Measurements from ENCODE around the gene STIL. TPM values are rescaled to one million over a fixed set of nuclear protein-coding genes. Genes with fewer than 3 reads are reported as not detected.
"Not testable (repeated sequence)": the region's sequence is repeated elsewhere in the genome, so short reads cannot be mapped to it uniquely, and the experiment has no call there.

STIL gene
- total RNA-seq, 1 donor from 2014 or later: 12.4 TPM

DNA sequence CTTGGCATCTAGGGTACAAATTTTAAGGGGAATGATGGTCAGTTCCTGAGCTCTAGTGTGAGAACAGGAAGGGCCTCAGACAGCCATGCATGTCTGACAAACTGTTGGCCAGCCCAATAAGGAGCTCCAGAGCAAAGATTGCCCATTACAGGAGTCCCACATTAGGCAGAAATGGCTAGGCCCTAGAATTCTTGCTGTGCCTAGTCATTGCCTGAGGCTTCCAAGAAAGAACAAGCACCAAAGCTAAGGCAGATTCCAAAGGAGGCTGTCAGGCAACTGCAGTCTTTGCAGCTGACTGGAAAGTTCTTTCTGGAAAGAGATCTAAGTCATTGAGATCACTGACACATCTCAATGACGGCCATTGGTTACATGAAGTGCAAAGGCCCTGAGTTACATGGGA lies 3.9 kb upstream of the STIL start:
- Mint-ChIP-seq H3K4me3 (no peak overlapping the region), H3K36me3 (no peaks in the 10 kb centered on the region)

GRCh38 chr1:47309427-47309826 lies 4.5 kb downstream of the STIL start:
- Mint-ChIP-seq H3K4me3 (no peak overlapping the region), H3K9me3 (no peaks in the 10 kb centered on the region), H3K36me3 (peaks cover 13% of the 10 kb centered on the region), H3K4me1 (peaks cover 11% of the 10 kb centered on the region), H3K27ac (no peak overlapping the region), H3K27me3 (ENCODE audit: low read depth) (no peaks in the 10 kb centered on the region)
- DNase-seq (ENCODE audit: low spot score in 2 of 2, unreplicated experiment in 2 of 2): no peak
- TF ChIP-seq, protein P1, sequence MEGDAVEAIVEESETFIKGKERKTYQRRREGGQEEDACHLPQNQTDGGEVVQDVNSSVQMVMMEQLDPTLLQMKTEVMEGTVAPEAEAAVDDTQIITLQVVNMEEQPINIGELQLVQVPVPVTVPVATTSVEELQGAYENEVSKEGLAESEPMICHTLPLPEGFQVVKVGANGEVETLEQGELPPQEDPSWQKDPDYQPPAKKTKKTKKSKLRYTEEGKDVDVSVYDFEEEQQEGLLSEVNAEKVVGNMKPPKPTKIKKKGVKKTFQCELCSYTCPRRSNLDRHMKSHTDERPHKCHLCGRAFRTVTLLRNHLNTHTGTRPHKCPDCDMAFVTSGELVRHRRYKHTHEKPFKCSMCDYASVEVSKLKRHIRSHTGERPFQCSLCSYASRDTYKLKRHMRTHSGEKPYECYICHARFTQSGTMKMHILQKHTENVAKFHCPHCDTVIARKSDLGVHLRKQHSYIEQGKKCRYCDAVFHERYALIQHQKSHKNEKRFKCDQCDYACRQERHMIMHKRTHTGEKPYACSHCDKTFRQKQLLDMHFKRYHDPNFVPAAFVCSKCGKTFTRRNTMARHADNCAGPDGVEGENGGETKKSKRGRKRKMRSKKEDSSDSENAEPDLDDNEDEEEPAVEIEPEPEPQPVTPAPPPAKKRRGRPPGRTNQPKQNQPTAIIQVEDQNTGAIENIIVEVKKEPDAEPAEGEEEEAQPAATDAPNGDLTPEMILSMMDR (IDR thresholded peaks at IDR 0.05; ENCODE audit: unreplicated experiment): no peak

More for the DNA sequence above, 3.9 kb upstream of the STIL start:
- H3K27me3 Mint-ChIP-seq (ENCODE audit: low read depth): no peaks in the 10 kb centered on the region
- TF ChIP-seq, protein P1 (IDR thresholded peaks at IDR 0.05; ENCODE audit: unreplicated experiment): no peak
- no peaks in the 10 kb centered on the region for H3K9me3 Mint-ChIP-seq
- no peak overlapping the region for H3K27ac Mint-ChIP-seq
- DNase-seq (ENCODE audit: low spot score in 2 of 2, unreplicated experiment in 2 of 2): no peak
- H3K4me1 Mint-ChIP-seq: peaks cover 9% of the 10 kb centered on the region

DNA sequence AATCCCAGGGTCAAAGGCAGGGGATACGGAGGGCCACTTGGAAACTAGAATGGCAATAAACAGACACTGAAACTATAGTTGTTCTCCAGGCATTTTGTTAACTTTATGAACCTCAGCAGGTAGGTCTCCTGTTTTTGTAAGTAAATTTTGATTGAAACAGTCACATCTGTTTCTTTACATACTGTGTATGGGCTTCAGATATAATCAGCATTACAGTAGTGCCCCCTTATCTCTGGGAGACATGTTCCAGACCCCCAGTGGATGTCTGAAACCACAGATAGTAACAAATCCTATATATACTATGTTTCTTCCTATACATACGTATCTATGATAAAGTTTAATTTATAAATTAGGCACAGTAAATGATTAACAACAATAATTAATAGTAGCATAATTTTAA lies 11.5 kb downstream of the STIL start:
- Mint-ChIP-seq H3K27me3 (ENCODE audit: low read depth) (no peaks in the 10 kb centered on the region), H3K36me3 (peaks cover 25% of the 10 kb centered on the region), H3K27ac (no peak overlapping the region), H3K4me1 (no peaks in the 10 kb centered on the region), H3K9me3 (no peaks in the 10 kb centered on the region), H3K4me3 (no peak overlapping the region)
- DNase-seq (ENCODE audit: low spot score in 2 of 2, unreplicated experiment in 2 of 2): no peak
- TF ChIP-seq, protein P1 (IDR thresholded peaks at IDR 0.05; ENCODE audit: unreplicated experiment): no peak

- no peak overlapping the region for H3K27ac Mint-ChIP-seq
- no peak for DNase-seq (ENCODE audit: low spot score in 2 of 2, unreplicated experiment in 2 of 2)
- no peak overlapping the region for H3K4me3 Mint-ChIP-seq
- no peaks in the 10 kb centered on the region for H3K27me3 Mint-ChIP-seq (ENCODE audit: low read depth)
- H3K36me3 Mint-ChIP-seq: peaks cover 18% of the 10 kb centered on the region
- H3K4me1 Mint-ChIP-seq: no peaks in the 10 kb centered on the region
- TF ChIP-seq, protein P1 (IDR thresholded peaks at IDR 0.05; ENCODE audit: unreplicated experiment): no peak
- H3K9me3 Mint-ChIP-seq: no peaks in the 10 kb centered on the region
Measured at GRCh38 chr1:47298025-47298699, 15.8 kb downstream of the STIL start.

DNA sequence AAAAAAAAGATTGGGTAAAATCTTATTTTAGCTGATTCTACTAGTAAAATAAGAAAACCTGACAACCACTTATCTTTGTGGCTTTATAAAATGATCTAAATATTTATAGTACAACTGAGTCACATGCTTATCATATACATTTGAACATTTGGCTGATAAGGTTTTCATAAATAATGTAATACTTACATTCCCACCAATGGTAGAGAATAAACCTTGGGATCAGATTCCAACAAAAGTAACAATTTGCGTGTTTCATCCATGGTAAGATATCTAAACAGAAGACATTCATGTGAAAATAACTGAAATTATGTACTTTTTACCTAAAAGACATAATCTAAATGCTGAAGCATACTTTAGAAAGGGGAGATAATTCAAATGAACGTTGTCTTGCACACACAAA lies 18.4 kb downstream of the STIL start:
- Mint-ChIP-seq H3K4me1 (no peaks in the 10 kb centered on the region), H3K9me3 (no peaks in the 10 kb centered on the region), H3K4me3 (no peak overlapping the region), H3K27ac (no peak overlapping the region), H3K36me3 (peaks cover 9% of the 10 kb centered on the region), H3K27me3 (ENCODE audit: low read depth) (no peaks in the 10 kb centered on the region)
- DNase-seq (ENCODE audit: low spot score in 2 of 2, unreplicated experiment in 2 of 2): no peak
- TF ChIP-seq, protein P1 (IDR thresholded peaks at IDR 0.05; ENCODE audit: unreplicated experiment): no peak

GRCh38 chr1:47294863-47295262 lies 19.1 kb downstream of the STIL start:
- H3K9me3 Mint-ChIP-seq; H3K4me3 Mint-ChIP-seq; H3K27ac Mint-ChIP-seq; H3K36me3 Mint-ChIP-seq; H3K4me1 Mint-ChIP-seq; H3K27me3 Mint-ChIP-seq (ENCODE audit: low read depth); DNase-seq (ENCODE audit: low spot score in 2 of 2, unreplicated experiment in 2 of 2): not testable (repeated sequence)

- not testable (repeated sequence) for H3K27me3 Mint-ChIP-seq (ENCODE audit: low read depth); H3K36me3 Mint-ChIP-seq; DNase-seq (ENCODE audit: low spot score in 2 of 2, unreplicated experiment in 2 of 2); H3K4me1 Mint-ChIP-seq; H3K4me3 Mint-ChIP-seq; H3K27ac Mint-ChIP-seq; H3K9me3 Mint-ChIP-seq
Measured at GRCh38 chr1:47288116-47288515, 25.8 kb downstream of the STIL start.

Measured in mesothelial cell of epicardium (in vitro differentiated cells).